ENCODE measurements around the gene EME2. TPM values are rescaled to one million over a fixed set of nuclear protein-coding genes. Genes with fewer than 3 reads are reported as not detected.

EME2 gene
- total and polyA plus RNA-seq, 2 of the 13 experiments (the other 11 are each of a cell fraction or from before 2014, with no cell fraction given) = 4.4 to 7.6 TPM

DNA sequence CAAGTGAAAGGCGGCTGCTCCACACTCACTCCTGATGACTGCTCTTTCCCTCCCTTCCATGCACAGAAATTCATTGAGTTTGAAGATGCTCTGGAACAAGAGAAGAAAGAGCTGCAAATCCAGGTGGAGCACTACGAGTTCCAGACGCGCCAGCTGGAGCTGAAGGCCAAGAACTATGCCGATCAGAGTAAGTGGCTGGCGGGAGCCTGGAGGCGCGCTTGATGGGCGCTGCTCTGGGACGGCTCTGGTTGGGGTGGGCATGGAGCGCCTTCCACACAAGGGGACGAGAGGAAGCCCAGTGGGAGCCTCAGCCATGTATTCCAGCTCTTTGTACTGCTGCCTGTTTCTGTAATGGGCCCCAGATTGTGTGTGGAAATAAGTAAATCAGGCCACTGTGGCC is 48.1 kb upstream of the EME2 start (continued):
- no peak for TF ChIP-seq DR1 (CRISPR knock-in tag; IDR thresholded peaks at IDR 0.05)
- TF ChIP-seq, protein P1, sequence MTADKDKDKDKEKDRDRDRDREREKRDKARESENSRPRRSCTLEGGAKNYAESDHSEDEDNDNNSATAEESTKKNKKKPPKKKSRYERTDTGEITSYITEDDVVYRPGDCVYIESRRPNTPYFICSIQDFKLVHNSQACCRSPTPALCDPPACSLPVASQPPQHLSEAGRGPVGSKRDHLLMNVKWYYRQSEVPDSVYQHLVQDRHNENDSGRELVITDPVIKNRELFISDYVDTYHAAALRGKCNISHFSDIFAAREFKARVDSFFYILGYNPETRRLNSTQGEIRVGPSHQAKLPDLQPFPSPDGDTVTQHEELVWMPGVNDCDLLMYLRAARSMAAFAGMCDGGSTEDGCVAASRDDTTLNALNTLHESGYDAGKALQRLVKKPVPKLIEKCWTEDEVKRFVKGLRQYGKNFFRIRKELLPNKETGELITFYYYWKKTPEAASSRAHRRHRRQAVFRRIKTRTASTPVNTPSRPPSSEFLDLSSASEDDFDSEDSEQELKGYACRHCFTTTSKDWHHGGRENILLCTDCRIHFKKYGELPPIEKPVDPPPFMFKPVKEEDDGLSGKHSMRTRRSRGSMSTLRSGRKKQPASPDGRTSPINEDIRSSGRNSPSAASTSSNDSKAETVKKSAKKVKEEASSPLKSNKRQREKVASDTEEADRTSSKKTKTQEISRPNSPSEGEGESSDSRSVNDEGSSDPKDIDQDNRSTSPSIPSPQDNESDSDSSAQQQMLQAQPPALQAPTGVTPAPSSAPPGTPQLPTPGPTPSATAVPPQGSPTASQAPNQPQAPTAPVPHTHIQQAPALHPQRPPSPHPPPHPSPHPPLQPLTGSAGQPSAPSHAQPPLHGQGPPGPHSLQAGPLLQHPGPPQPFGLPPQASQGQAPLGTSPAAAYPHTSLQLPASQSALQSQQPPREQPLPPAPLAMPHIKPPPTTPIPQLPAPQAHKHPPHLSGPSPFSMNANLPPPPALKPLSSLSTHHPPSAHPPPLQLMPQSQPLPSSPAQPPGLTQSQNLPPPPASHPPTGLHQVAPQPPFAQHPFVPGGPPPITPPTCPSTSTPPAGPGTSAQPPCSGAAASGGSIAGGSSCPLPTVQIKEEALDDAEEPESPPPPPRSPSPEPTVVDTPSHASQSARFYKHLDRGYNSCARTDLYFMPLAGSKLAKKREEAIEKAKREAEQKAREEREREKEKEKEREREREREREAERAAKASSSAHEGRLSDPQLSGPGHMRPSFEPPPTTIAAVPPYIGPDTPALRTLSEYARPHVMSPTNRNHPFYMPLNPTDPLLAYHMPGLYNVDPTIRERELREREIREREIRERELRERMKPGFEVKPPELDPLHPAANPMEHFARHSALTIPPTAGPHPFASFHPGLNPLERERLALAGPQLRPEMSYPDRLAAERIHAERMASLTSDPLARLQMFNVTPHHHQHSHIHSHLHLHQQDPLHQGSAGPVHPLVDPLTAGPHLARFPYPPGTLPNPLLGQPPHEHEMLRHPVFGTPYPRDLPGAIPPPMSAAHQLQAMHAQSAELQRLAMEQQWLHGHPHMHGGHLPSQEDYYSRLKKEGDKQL (CRISPR knock-in tag; IDR thresholded peaks at IDR 0.05; ENCODE audit: low read depth) = no peak

DNA sequence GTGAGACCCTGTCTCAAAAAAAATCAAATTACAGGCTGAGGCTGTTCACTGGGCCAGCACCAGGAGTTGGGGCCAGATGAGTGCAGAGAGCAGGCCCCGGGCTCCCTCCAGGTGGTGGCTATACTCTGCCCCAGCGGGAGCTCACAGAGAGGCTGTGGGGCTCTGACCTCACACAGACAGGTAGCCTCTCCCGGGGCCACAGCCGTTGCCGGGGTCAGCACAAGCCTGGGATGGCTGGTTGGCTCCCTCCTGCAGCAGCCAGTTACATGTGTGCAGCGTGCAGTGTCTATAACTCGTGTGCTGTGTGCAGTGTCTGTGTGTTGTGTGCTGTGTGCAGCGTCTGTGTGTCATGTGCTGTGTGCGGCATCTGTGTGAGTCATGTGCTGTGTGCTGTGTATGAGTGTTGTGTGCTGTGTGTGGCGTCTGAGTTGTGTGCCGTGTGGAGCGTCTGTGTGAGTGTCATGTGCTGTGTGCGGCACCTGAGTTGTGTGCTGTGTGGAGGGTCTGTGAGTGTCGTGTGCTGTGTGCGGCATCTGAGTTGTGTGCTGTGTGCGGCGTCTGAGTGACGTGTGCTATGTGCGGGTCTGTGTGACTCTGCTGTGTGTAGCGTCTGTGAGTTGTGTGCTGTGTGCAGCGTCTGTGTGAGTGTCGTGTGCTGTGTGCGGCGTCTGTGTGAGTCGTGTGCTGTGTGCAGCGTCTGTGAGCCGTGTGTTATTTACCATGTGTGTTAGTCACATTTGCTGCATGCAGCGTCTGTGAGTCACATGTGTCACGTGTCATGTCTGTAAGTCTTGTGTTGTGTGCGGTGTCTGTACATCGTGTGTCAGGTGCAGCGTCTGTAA is 45.7 kb upstream of the EME2 start:
- Histone ChIP-seq H3K9me3 (ENCODE audit: low read length) (no peaks in the 10 kb centered on the region), H3K9ac (ENCODE audit: insufficient read depth, low read depth, low read length) (no peak overlapping the region), H3K4me3 (replicated peaks in 1 of 3; ENCODE audit: insufficient read depth in 1 of 3, low read depth in 2 of 3, low read length in 3 of 3) (no peak overlapping the region), H3K27ac (ENCODE audit: extremely low read length, insufficient read depth, low read length) (no peak overlapping the region), H3K79me2 (ENCODE audit: insufficient read depth, low read length) (peaks cover 6% of the 10 kb centered on the region), H3K4me1 (ENCODE audit: insufficient read depth, low read length) (peaks cover 22% of the 10 kb centered on the region), H4K20me1 (ENCODE audit: insufficient read depth, low read length) (peaks cover 10% of the 10 kb centered on the region), H3K27me3 (ENCODE audit: control insufficient read depth in 1 of 2, insufficient read depth in 2 of 2, low read length in 2 of 2) (no peaks in the 10 kb centered on the region; a peak in 1 of 5 replicates), H2AFZ (ENCODE audit: low read length) (no peak overlapping the region), H3K36me3 (replicated peaks in 1 of 2; ENCODE audit: control insufficient read depth in 1 of 2, insufficient read depth in 2 of 2, low read length in 2 of 2) (peaks cover 29 to 54% of the 10 kb centered on the region in 2 experiments; a peak in 4 of 5 replicates), H3K4me2 (ENCODE audit: low read depth, low read length) (no peak overlapping the region)
- in situ Hi-C loops (cut with HindIII; ENCODE audit: extremely low pct_ligation_motif_present, low pct_unique_long_range_greater_than_20kb) = no loop called here
- TF ChIP-seq AGO2 (optimal IDR thresholded peaks at IDR 0.05; ENCODE audit: low read depth, low read length) = peak; percentile 62
- TF ChIP-seq ZNF558 (CRISPR knock-in tag; IDR thresholded peaks at IDR 0.05; ENCODE audit: borderline replicate concordance) = no peak
- TF ChIP-seq, protein P2, sequence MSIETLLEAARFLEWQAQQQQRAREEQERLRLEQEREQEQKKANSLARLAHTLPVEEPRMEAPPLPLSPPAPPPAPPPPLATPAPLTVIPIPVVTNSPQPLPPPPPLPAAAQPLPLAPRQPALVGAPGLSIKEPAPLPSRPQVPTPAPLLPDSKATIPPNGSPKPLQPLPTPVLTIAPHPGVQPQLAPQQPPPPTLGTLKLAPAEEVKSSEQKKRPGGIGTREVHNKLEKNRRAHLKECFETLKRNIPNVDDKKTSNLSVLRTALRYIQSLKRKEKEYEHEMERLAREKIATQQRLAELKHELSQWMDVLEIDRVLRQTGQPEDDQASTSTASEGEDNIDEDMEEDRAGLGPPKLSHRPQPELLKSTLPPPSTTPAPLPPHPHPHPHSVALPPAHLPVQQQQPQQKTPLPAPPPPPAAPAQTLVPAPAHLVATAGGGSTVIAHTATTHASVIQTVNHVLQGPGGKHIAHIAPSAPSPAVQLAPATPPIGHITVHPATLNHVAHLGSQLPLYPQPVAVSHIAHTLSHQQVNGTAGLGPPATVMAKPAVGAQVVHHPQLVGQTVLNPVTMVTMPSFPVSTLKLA (IDR thresholded peaks at IDR 0.05) = peak; percentile 68
- DNase-seq (ENCODE audit: low spot score) = no peak
- ChIA-PET POLR2A (no interaction called here), CTCF (ENCODE audit: low intra/inter-chr PET ratio, low total read pairs) (no interaction called here)
- 97% methylated on average over 24 of the region's 32 CpGs for WGBS (ENCODE audit: low lambda C conversion rate)
- BruUV-seq (replicated peaks) = no TSS peak
- ATAC-seq = no peak
- FAIRE-seq = no peak
- intact Hi-C loops (cut with micrococcal nuclease; ENCODE audit: unreplicated experiment) = no loop called here

Data from HepG2 (cell line).